RWPE2 (cell line): ENCODE measurements around the gene RMP24.

Source experiments
- ATAC-seq: fragments of 200-7000 bp; cut with Tn5 transposase; 3 replicates; pipeline ENCODE4 v1.9.1; 2021; ENCODE audit warnings: low read depth
- DNase-seq: peaks from one replicate; pipeline ENCODE4 v3.0.0-alpha.2; 2020; ENCODE audit warnings: low spot score
- H3K27ac ChIP-seq: fragments of 450-650 bp; 2 replicates; pipeline ENCODE4 v1.5.1; 2017; ENCODE audit warnings: mild to moderate bottlenecking; ENCODE audit not compliant: poor library complexity, severe bottlenecking
- H3K27me3 ChIP-seq: fragments of 250-450 bp; sonication (Bioruptor Pico); 2 replicates; pipeline ENCODE4 v1.5.1; 2021; ENCODE audit warnings: mild to moderate bottlenecking, moderate library complexity; ENCODE audit not compliant: insufficient read depth, poor library complexity, severe bottlenecking
- H3K36me3 ChIP-seq: fragments of 250-450 bp; sonication (Bioruptor Pico); 2 replicates; pipeline ENCODE4 v1.5.1; 2020; ENCODE audit warnings: low read depth, mild to moderate bottlenecking, moderate library complexity
- H3K4me1 ChIP-seq: fragments of 250-450 bp; sonication (Bioruptor Pico); 2 replicates; pipeline ENCODE4 v1.5.1; 2021; ENCODE audit warnings: mild to moderate bottlenecking, moderate library complexity; ENCODE audit not compliant: insufficient read depth, poor library complexity, severe bottlenecking
- H3K4me3 ChIP-seq: fragments of 250-450 bp; sonication (Bioruptor Pico); 2 replicates; pipeline ENCODE4 v1.5.1; 2021; ENCODE audit warnings: mild to moderate bottlenecking, moderate library complexity; ENCODE audit not compliant: severe bottlenecking
- H3K9me3 ChIP-seq: fragments of 250-450 bp; sonication (Bioruptor Pico); 2 replicates; pipeline ENCODE4 v1.5.1; 2021; ENCODE audit warnings: mild to moderate bottlenecking, moderate library complexity; ENCODE audit not compliant: severe bottlenecking
- TF ChIP-seq, protein P1 (sequence below): fragments of 450-650 bp; IDR thresholded peaks from one replicate; pipeline ENCODE4 v1.5.1; 2017; ENCODE audit warnings: mild to moderate bottlenecking, moderate library complexity; ENCODE audit not compliant: poor library complexity, severe bottlenecking

Gene RMP24

DNA sequence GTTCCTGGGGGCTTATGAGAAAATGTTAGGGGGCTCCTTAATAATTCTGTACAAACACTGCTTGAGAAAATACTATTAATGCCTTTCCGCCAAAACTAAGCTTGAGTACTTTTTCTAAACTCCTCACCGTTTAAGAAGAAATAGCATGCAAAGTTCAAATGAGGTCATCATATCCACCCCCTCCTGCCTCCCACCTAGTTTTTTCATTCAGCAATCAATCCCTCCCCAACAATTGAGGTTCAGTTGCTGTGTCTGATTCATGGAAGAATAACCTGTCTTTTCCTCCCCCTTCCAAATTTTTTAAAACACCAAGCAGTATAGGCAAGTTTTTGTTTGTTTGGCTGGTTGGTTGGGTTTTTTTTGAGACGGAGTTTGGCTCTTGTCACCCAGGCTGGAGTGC, 24.4 kb upstream of the RMP24 start:
- H3K4me1 ChIP-seq = no peaks in the 10 kb centered on the region
- H3K4me3 ChIP-seq = no peak overlapping the region
- H3K36me3 ChIP-seq = no peaks in the 10 kb centered on the region
- peaks cover 4% of the 10 kb centered on the region for H3K9me3 ChIP-seq
- DNase-seq (no peak), ATAC-seq (no peak)
- H3K27ac ChIP-seq = no peak overlapping the region
- TF ChIP-seq, protein P1, sequence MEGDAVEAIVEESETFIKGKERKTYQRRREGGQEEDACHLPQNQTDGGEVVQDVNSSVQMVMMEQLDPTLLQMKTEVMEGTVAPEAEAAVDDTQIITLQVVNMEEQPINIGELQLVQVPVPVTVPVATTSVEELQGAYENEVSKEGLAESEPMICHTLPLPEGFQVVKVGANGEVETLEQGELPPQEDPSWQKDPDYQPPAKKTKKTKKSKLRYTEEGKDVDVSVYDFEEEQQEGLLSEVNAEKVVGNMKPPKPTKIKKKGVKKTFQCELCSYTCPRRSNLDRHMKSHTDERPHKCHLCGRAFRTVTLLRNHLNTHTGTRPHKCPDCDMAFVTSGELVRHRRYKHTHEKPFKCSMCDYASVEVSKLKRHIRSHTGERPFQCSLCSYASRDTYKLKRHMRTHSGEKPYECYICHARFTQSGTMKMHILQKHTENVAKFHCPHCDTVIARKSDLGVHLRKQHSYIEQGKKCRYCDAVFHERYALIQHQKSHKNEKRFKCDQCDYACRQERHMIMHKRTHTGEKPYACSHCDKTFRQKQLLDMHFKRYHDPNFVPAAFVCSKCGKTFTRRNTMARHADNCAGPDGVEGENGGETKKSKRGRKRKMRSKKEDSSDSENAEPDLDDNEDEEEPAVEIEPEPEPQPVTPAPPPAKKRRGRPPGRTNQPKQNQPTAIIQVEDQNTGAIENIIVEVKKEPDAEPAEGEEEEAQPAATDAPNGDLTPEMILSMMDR = no peak
- H3K27me3 ChIP-seq = no peaks in the 10 kb centered on the region

DNA sequence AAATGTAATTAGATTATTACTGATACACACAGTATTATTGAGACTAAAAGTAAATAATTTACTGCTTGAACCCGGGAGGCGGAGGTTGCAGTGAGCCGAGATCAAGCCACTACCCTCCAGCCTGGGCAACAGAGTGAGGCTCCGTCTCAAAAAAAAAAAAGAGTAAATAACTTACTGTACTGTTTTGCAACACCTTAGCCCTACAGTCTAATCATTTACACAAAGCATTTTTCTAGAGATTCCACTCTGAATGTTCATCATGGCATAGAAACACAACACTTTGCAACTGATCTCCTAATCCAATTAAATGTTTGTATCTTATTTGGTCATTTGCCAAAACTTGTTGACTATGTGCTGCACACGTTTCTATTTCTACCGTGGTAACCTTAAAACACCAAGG, 23.4 kb upstream of the RMP24 start:
- Histone ChIP-seq H3K9me3 (peaks cover 4% of the 10 kb centered on the region), H3K36me3 (no peaks in the 10 kb centered on the region), H3K4me3 (no peak overlapping the region), H3K27me3 (no peaks in the 10 kb centered on the region), H3K4me1 (no peaks in the 10 kb centered on the region), H3K27ac (no peak overlapping the region)
- DNase-seq (no peak), ATAC-seq (no peak)
- TF ChIP-seq, protein P1 = no peak

DNA sequence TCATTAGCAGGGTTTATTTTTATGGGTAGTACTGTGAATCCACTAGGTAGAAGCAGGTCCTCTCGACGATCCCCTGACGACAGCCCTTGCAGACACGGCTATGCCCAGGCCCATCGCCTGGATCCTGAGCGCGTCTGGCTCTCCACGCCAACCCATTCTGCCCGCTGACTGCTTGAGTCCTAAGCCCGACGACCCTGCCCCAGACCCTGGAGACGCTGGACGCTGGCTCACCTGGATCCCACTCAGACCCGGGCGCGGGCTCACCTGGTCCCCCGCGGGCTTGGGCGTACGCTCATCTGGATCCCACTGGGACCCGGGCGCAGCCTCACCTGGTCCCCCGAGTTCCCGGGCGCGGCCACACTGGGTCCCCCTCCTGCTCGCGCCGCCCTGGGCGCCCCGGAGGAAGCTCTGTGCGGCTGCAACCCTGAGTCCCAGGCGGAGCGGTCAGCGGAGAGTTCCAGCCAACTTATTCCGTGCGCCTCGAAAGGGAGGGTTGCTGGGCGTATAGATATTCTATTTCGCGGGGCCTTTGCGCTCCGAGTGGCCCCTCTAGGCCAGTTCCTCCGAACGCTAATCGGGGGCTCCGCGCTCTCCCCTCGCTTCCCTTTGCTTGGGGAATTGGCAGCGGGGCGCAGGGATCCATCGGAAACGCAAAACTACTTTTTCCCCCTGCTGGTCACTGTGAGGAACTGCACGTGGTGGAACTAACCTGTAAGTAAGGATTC, 22.4 kb upstream of the RMP24 start:
- no peaks in the 10 kb centered on the region for H3K36me3 ChIP-seq
- DNase-seq = no peak
- peak; percentile 86 for ATAC-seq
- H3K27me3 ChIP-seq = no peaks in the 10 kb centered on the region
- peak overlapping the region; percentile 40 for H3K4me3 ChIP-seq
- peaks cover 4% of the 10 kb centered on the region for H3K9me3 ChIP-seq
- H3K4me1 ChIP-seq = no peaks in the 10 kb centered on the region
- TF ChIP-seq, protein P1 = peak; percentile 89
- no peak overlapping the region for H3K27ac ChIP-seq

DNA sequence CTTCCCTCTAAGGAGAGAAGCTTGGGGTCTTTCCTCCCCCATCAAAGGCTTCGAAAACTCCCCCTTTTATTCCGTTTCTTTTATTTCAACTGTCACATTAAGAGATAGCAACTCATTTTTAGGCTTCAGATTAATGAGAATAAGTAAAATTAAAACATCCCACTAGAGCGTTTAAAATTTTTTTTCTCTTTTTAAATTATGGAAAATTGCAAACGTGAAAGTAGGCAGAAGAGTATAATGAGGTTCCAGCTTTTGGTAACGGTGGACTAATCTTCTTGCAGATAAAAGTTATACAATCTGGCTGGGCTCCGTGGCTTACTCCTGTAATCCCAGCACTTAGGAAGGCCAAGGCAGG, 21.9 kb upstream of the RMP24 start:
- Histone ChIP-seq H3K36me3 (no peaks in the 10 kb centered on the region), H3K4me1 (no peaks in the 10 kb centered on the region), H3K9me3 (peaks cover 4% of the 10 kb centered on the region), H3K27me3 (no peaks in the 10 kb centered on the region), H3K4me3 (peak overlapping the region; percentile 40), H3K27ac (no peak overlapping the region)
- ATAC-seq = no peak
- TF ChIP-seq, protein P1 = peak; percentile 65
- DNase-seq = no peak

DNA sequence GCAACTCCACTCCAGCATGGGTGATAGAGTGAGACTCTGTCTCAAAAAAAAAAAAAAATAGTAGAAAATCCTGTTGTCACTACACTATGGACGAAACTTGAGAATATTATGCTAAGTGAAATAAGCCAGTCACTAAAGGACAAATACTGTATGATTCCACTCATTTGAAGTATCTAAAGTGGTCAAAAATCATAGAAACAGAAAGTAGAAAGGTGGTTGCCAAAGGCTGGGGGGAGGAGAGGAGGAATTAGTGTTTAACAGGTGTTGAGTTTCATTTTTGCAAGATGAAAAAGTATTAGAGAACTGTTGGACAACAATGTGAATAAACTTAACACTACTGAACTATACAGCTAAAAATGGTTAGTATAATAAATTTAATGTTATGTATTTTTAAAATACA, 18.8 kb upstream of the RMP24 start:
- ATAC-seq (no peak), DNase-seq (no peak)
- H3K27ac ChIP-seq = no peak overlapping the region
- H3K4me3 ChIP-seq = no peak overlapping the region
- H3K27me3 ChIP-seq = peaks cover 3% of the 10 kb centered on the region
- peaks cover 7% of the 10 kb centered on the region for H3K9me3 ChIP-seq
- TF ChIP-seq, protein P1 = no peak
- H3K36me3 ChIP-seq = no peaks in the 10 kb centered on the region
- no peaks in the 10 kb centered on the region for H3K4me1 ChIP-seq
